Cardiac muscle cell (in vitro differentiated cells and primary cell): ENCODE results near the gene KRT10. TPM values are rescaled to one million over a fixed set of nuclear protein-coding genes. Genes with fewer than 3 reads are reported as not detected.

Source experiments
- DNase-seq, 2 donors: peaks; one replicate each; pipeline versions ENCODE4 v3.0.0 to v3.0.0-alpha.2; 2010 to 2017; ENCODE audit warnings: low read depth in 1 of 2, low spot score in 1 of 2
- H3K27ac ChIP-seq: fragments of 200-600 bp; sonication (generic); 2 replicates; pipeline ENCODE4 v1.5.1; 2016
- H3K27me3 ChIP-seq: fragments of 200-600 bp; sonication (generic); 2 replicates; pipeline ENCODE4 v1.6.0; 2016; ENCODE audit warnings: control low read depth
- H3K36me3 ChIP-seq: fragments of 200-600 bp; sonication (generic); 2 replicates; pipeline ENCODE4 v1.5.1; 2016; ENCODE audit warnings: control low read depth
- H3K4me1 ChIP-seq: fragments of 200-600 bp; sonication (generic); 2 replicates; pipeline ENCODE4 v1.8.1; 2017; ENCODE audit warnings: low read depth, mild to moderate bottlenecking, mixed run types
- H3K4me3 ChIP-seq: fragments of 200-600 bp; sonication (generic); 2 replicates; pipeline ENCODE4 v1.5.1; 2016; ENCODE audit warnings: mild to moderate bottlenecking
- H3K9me3 ChIP-seq: fragments of 200-600 bp; sonication (generic); 2 replicates; pipeline ENCODE4 v1.5.1; 2017; ENCODE audit warnings: low read depth, mild to moderate bottlenecking, control low read depth
- CTCF ChIP-seq: IDR thresholded peaks from 2 replicates; pipeline ENCODE4 v1.5.1; 2012; ENCODE audit warnings: low read depth, mild to moderate bottlenecking, low read length
- polyA plus RNA-seq: library from polyadenylated mRNA; unstranded; fragments of >200 nt; fragmentation: Nextera tagmentation; extraction: Ambion mirVana; gene quantifications from 2 replicates; pipeline ENCODE4 v1.2.1, GENCODE V29; 2016
- total RNA-seq: library from RNA; depleted of rRNA; stranded (reverse); fragments of >200 nt; gene quantifications from 2 replicates; pipeline ENCODE4 v1.2.3, GENCODE V29; 2016

Gene KRT10
- total and polyA plus RNA-seq, 2 experiments from 2014 or later = 30.1 to 131 TPM

- Histone ChIP-seq H3K9me3 (no peaks in the 10 kb centered on the region), H3K4me1 (no peaks in the 10 kb centered on the region), H3K36me3 (no peaks in the 10 kb centered on the region), H3K4me3 (no peak overlapping the region), H3K27me3 (peaks cover 39% of the 10 kb centered on the region), H3K27ac (no peak overlapping the region)
- TF ChIP-seq CTCF = no peak
- DNase-seq = no peak
Measured at GRCh38 chr17:40850293-40850972, 28.0 kb upstream of the KRT10 start.

- Histone ChIP-seq H3K4me1 (no peaks in the 10 kb centered on the region), H3K4me3 (no peak overlapping the region)
Measured at GRCh38 chr17:40849723-40850122, 27.3 kb upstream of the KRT10 start.

GRCh38 chr17:40848583-40849235, 26.3 kb upstream of the KRT10 start:
- Histone ChIP-seq H3K4me3 (no peak overlapping the region), H3K9me3 (no peaks in the 10 kb centered on the region), H3K27ac (no peak overlapping the region), H3K4me1 (no peaks in the 10 kb centered on the region), H3K27me3 (peaks cover 56% of the 10 kb centered on the region), H3K36me3 (no peaks in the 10 kb centered on the region)
- no peak for TF ChIP-seq CTCF
- DNase-seq = no peak

More at GRCh38 chr17:40849723-40850122, 27.3 kb upstream of the KRT10 start:
- no peak for TF ChIP-seq CTCF
- Histone ChIP-seq H3K27me3 (peaks cover 46% of the 10 kb centered on the region), H3K27ac (no peak overlapping the region), H3K9me3 (no peaks in the 10 kb centered on the region), H3K36me3 (no peaks in the 10 kb centered on the region)
- no peak for DNase-seq

GRCh38 chr17:40846515-40847144, 24.2 kb upstream of the KRT10 start:
- no peak for DNase-seq
- Histone ChIP-seq H3K27me3 (peaks cover 74% of the 10 kb centered on the region), H3K9me3 (no peaks in the 10 kb centered on the region), H3K27ac (no peak overlapping the region), H3K4me3 (no peak overlapping the region), H3K36me3 (no peaks in the 10 kb centered on the region), H3K4me1 (no peaks in the 10 kb centered on the region)
- no peak for TF ChIP-seq CTCF

GRCh38 chr17:40844671-40845107, 22.3 kb upstream of the KRT10 start:
- no peaks in the 10 kb centered on the region for H3K9me3 ChIP-seq
- no peak for TF ChIP-seq CTCF

More at GRCh38 chr17:40844671-40845107, 22.3 kb upstream of the KRT10 start:
- Histone ChIP-seq H3K4me3 (no peak overlapping the region), H3K27me3 (peaks cover 75% of the 10 kb centered on the region), H3K4me1 (no peaks in the 10 kb centered on the region), H3K27ac (no peak overlapping the region), H3K36me3 (no peaks in the 10 kb centered on the region)
- no peak for DNase-seq
